WERI-Rb-1 (cell line): ENCODE data around the gene CACNA2D4.

Experiments used
- DNase-seq: peaks from one replicate; pipeline ENCODE4 v3.0.0-alpha.2; 2020
- H3K27ac ChIP-seq: fragments of 250-450 bp; sonication (Bioruptor Pico); 2 replicates; pipeline ENCODE4 v1.5.1; 2020; ENCODE audit warnings: mild to moderate bottlenecking, moderate library complexity
- H3K27me3 ChIP-seq: fragments of 250-450 bp; sonication (Bioruptor Pico); 2 replicates; pipeline ENCODE4 v1.5.1; 2021; ENCODE audit warnings: mild to moderate bottlenecking, low read depth, moderate library complexity; ENCODE audit not compliant: insufficient read depth, severe bottlenecking
- H3K36me3 ChIP-seq: fragments of 250-450 bp; sonication (Bioruptor Pico); 2 replicates; pipeline ENCODE4 v1.5.1; 2020; ENCODE audit warnings: mild to moderate bottlenecking, moderate library complexity
- H3K4me3 ChIP-seq: 2 replicates; pipeline ENCODE4 v1.5.1; 2011; ENCODE audit warnings: low read depth, mild to moderate bottlenecking, control low read depth, low read length
- H3K9me3 ChIP-seq: fragments of 250-450 bp; sonication (Bioruptor Pico); 2 replicates; pipeline ENCODE4 v1.5.1; 2021; ENCODE audit warnings: mild to moderate bottlenecking, moderate library complexity; ENCODE audit not compliant: severe bottlenecking
- TF ChIP-seq, protein P1 (sequence below): IDR thresholded peaks from 2 replicates; pipeline ENCODE4 v1.5.1; 2011; ENCODE audit warnings: low read depth, mild to moderate bottlenecking, control low read depth, inconsistent platforms, low read length

The CACNA2D4 gene

DNA sequence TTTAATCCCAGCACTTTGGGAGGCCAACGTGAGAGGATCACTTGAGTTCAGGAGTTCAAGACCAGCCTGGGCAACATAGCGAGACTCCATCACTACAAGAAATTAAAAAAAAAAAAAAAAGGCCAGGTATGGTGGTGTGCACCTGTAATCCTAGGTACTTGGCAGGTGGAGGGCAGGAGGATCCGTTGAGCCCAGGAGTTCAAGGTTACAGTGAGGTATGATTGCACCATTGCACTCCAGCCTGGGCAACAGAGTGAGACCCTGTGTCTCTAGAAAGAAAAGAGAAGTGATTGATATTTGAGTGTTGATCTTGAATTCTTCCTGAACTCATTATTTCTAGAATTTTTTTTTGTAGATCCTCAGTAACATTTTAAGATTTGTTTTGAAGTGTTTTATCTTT, 168.2 kb downstream of the CACNA2D4 start:
- Histone ChIP-seq H3K36me3 (peaks cover 13% of the 10 kb centered on the region), H3K27me3 (no peaks in the 10 kb centered on the region), H3K4me3 (no peak overlapping the region), H3K27ac (no peak overlapping the region), H3K9me3 (peaks cover 13% of the 10 kb centered on the region)
- TF ChIP-seq, protein P1, sequence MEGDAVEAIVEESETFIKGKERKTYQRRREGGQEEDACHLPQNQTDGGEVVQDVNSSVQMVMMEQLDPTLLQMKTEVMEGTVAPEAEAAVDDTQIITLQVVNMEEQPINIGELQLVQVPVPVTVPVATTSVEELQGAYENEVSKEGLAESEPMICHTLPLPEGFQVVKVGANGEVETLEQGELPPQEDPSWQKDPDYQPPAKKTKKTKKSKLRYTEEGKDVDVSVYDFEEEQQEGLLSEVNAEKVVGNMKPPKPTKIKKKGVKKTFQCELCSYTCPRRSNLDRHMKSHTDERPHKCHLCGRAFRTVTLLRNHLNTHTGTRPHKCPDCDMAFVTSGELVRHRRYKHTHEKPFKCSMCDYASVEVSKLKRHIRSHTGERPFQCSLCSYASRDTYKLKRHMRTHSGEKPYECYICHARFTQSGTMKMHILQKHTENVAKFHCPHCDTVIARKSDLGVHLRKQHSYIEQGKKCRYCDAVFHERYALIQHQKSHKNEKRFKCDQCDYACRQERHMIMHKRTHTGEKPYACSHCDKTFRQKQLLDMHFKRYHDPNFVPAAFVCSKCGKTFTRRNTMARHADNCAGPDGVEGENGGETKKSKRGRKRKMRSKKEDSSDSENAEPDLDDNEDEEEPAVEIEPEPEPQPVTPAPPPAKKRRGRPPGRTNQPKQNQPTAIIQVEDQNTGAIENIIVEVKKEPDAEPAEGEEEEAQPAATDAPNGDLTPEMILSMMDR, result no peak
- DNase-seq, result no peak

DNA sequence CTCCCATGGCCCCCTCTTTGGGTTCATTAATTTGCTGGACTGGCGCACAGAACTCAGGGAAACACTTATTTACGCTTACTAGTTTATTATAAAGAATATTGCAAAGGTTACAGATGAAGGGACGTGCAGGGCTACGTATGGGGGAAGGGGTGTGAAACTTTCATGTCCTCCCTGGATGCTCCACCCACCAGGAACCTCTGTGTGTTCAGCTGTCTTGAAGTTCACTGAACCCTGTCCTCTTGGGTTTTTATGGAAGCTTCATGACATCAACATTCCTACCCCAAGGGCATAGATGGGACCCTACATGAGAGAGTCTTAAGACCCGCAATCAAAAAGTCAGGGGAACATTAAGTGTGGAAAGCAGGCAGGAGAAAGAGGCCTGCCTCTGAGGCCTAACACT, 169.4 kb downstream of the CACNA2D4 start:
- no peak overlapping the region for H3K27ac ChIP-seq
- peaks cover 13% of the 10 kb centered on the region for H3K9me3 ChIP-seq
- TF ChIP-seq, protein P1, result no peak
- peaks cover 6% of the 10 kb centered on the region for H3K36me3 ChIP-seq
- no peak overlapping the region for H3K4me3 ChIP-seq
- H3K27me3 ChIP-seq, result no peaks in the 10 kb centered on the region
- no peak for DNase-seq

DNA sequence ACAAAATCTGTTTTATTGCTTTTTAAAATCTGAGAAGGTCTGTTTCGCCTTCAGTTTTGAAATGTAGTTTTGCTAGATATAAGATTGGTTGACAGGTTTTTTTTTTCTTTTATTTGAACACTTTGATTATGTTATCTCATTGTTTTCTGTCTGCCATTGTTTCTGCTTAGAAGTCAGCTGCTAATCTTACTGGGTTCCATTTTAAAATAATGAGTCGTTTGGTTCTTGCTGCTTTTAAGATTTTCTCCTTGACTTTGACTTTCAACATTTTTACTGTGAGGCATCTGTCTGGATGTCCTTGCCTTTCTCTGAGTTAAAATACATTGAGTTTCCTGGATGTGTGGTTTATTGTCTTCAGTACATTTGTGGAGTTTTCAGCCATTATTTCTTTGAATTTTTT, 170.8 kb downstream of the CACNA2D4 start:
- Histone ChIP-seq H3K36me3 (peaks cover 3% of the 10 kb centered on the region), H3K27ac (no peak overlapping the region), H3K4me3 (no peak overlapping the region), H3K27me3 (no peaks in the 10 kb centered on the region), H3K9me3 (peaks cover 13% of the 10 kb centered on the region)
- TF ChIP-seq, protein P1, result no peak
- DNase-seq, result no peak

DNA sequence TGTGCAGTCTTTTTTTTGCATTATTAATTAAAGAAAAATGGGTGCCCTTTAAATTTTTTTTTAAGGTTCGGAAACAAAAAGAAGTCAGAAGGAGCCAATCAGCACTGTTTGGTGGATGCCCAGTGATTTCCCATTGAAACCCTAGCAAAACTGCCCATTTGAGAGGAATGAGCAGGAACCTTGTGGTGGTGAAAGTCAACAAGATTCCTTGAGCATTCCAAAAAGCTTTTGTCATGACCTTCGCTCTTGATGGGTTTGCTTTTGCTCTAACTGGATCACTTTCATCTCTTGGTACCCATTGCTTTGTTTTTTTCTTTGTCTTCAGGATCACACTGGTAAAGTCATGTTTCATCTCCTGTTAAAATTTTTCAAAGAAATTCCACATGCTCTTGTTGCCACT, 173.5 kb downstream of the CACNA2D4 start:
- peaks cover 3% of the 10 kb centered on the region for H3K36me3 ChIP-seq
- TF ChIP-seq, protein P1, result no peak
- H3K9me3 ChIP-seq, result peaks cover 13% of the 10 kb centered on the region
- no peaks in the 10 kb centered on the region for H3K27me3 ChIP-seq
- no peak for DNase-seq
- H3K27ac ChIP-seq, result no peak overlapping the region
- H3K4me3 ChIP-seq, result no peak overlapping the region
